Neural cell (in vitro differentiated cells): ENCODE results near the gene CYP27A1.

Experiments
- CTCF ChIP-seq: fragments of 450-650 bp; IDR thresholded peaks from 2 replicates; pipeline ENCODE4 v1.5.1; 2014; ENCODE audit warnings: antibody characterized with exemption, mild to moderate bottlenecking, moderate library complexity; ENCODE audit not compliant: poor library complexity, severe bottlenecking
- EP300 ChIP-seq: fragments of 450-650 bp; conservative IDR thresholded peaks from 2 replicates; pipeline ENCODE4 v1.6.1; 2014; ENCODE audit warnings: antibody characterized with exemption, mild to moderate bottlenecking, moderate library complexity; ENCODE audit not compliant: poor library complexity, severe bottlenecking
- EZH2 ChIP-seq: fragments of 200-600, 300-800 bp; shearing (Covaris generic), sonication (generic); IDR thresholded peaks from 2 replicates; pipeline ENCODE4 v1.6.1; 2014; ENCODE audit warnings: antibody characterized with exemption, low read length, borderline replicate concordance, mild to moderate bottlenecking; ENCODE audit not compliant: insufficient read depth, poor library complexity, severe bottlenecking
- MXI1 ChIP-seq: fragments of 450-650 bp; conservative IDR thresholded peaks from 2 replicates; pipeline ENCODE4 v1.6.1; 2014; ENCODE audit warnings: antibody characterized with exemption, mild to moderate bottlenecking; ENCODE audit not compliant: poor library complexity, severe bottlenecking
- POLR2AphosphoS5 ChIP-seq: IDR thresholded peaks from 2 replicates; pipeline ENCODE4 v1.6.1; 2012
- RAD21 ChIP-seq: fragments of 450-650 bp; conservative IDR thresholded peaks from 2 replicates; pipeline ENCODE4 v1.6.1; 2014; ENCODE audit warnings: antibody characterized with exemption, mild to moderate bottlenecking, moderate library complexity
- REST ChIP-seq: IDR thresholded peaks from 2 replicates; pipeline ENCODE4 v1.6.1; 2012; ENCODE audit warnings: borderline replicate concordance
- SMC3 ChIP-seq: fragments of 450-650 bp; conservative IDR thresholded peaks from 2 replicates; pipeline ENCODE4 v1.6.1; 2014; ENCODE audit warnings: antibody characterized with exemption, mild to moderate bottlenecking, moderate library complexity; ENCODE audit not compliant: poor library complexity
- TAF1 ChIP-seq: IDR thresholded peaks from 2 replicates; pipeline ENCODE4 v1.6.1; 2012; ENCODE audit warnings: low read depth

DNA sequence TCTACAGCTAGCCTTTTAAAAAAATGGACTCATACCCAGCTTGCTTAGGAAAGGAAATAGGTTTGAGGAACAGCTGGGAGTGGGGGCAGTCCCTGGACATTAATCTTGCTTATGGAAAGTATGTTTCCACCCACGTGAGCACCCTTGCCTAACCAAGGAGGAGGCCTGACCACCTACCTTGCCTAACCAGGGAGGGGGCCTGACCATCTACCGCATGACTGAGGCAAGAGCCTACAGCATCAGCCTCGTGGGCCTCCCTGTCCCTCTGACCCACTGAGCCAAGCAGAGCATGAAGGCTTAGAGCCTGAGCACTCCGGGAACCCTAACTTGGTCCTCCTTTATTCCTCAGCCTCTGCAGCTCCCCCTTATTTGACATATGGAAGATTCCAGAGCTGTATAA is 29.4 kb downstream of the CYP27A1 start:
- TF ChIP-seq CTCF (no peak), MXI1 (no peak), EZH2 (no peak), RAD21 (no peak), SMC3 (no peak), TAF1 (no peak), POLR2AphosphoS5 (no peak), EP300 (no peak), REST (no peak)
